ENCODE measurements around the gene ACOX1. TPM values are rescaled to one million over a fixed set of nuclear protein-coding genes. Genes with fewer than 3 reads are reported as not detected.

Gene ACOX1
- total and polyA plus RNA-seq, 2 of the 13 experiments (the other 11 are each of a cell fraction or from before 2014, with no cell fraction given): 86.4 to 120 TPM

DNA sequence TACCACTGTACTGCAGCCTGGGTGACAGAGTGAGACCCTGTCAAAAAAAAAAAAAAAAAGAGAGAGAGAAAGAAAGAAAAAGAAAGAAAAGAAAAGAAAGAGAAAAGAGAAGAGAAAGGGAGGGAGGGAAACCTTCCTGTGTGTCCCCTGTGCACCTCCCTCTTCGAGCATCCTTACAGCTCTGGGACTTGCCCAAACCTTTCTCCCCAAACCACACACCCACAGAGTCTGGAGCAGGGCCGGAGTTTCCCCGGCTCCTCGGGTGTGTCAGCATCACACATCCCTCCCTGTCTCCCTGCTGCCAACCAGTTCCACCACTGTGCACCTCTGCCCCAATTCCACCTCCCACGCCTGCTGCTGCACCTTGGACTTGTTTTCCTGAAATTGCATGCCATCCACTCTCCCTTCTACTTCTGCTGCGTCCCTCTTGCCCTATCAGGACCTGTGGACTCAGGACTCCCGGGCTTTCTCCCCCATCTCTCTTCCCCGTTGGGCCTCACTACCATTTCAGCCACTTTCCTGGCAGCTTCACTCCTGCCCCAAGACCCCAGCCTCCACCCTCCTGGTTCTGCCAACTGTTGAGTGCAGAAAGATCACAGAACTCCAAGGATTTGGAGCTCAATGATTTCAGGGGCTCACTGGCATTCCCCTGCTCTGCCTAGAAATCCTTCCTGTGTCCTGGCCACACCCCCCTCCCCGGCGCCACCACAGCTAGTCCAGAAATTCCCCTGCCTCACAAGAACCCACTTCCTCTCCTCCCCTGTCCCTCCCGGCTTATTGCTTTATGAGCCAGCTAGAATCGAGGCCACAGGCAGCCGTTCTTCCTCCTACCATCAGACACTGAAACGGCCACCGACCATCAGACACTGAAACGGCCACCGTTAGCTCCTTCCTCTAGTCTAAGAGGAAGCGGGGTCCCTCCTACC is 18.0 kb upstream of the ACOX1 start (continued):
- TF ChIP-seq, protein P1, sequence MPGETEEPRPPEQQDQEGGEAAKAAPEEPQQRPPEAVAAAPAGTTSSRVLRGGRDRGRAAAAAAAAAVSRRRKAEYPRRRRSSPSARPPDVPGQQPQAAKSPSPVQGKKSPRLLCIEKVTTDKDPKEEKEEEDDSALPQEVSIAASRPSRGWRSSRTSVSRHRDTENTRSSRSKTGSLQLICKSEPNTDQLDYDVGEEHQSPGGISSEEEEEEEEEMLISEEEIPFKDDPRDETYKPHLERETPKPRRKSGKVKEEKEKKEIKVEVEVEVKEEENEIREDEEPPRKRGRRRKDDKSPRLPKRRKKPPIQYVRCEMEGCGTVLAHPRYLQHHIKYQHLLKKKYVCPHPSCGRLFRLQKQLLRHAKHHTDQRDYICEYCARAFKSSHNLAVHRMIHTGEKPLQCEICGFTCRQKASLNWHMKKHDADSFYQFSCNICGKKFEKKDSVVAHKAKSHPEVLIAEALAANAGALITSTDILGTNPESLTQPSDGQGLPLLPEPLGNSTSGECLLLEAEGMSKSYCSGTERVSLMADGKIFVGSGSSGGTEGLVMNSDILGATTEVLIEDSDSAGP (CRISPR knock-in tag; IDR thresholded peaks at IDR 0.05; ENCODE audit: borderline replicate concordance): peak; percentile 91
- TF ChIP-seq, protein P2, sequence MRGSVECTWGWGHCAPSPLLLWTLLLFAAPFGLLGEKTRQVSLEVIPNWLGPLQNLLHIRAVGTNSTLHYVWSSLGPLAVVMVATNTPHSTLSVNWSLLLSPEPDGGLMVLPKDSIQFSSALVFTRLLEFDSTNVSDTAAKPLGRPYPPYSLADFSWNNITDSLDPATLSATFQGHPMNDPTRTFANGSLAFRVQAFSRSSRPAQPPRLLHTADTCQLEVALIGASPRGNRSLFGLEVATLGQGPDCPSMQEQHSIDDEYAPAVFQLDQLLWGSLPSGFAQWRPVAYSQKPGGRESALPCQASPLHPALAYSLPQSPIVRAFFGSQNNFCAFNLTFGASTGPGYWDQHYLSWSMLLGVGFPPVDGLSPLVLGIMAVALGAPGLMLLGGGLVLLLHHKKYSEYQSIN (CRISPR knock-in tag; IDR thresholded peaks at IDR 0.05; ENCODE audit: borderline replicate concordance): no peak
- no peak for TF ChIP-seq MAF1 (CRISPR knock-in tag; IDR thresholded peaks at IDR 0.05; ENCODE audit: borderline replicate concordance)
- TF ChIP-seq ELF3 (CRISPR knock-in tag; IDR thresholded peaks at IDR 0.05): peak; percentile 85
- peak; percentile 30; the same call in 1 of the 2 replicates for TF ChIP-seq ZBTB7B (CRISPR knock-in tag; IDR thresholded peaks at IDR 0.05)
- 0 out of 2 replicates have a peak, but pooled peaks have one; percentile 67 for TF ChIP-seq TSC22D2 (CRISPR knock-in tag; IDR thresholded peaks at IDR 0.05; ENCODE audit: borderline replicate concordance)
- TF ChIP-seq ARHGAP35 (CRISPR knock-in tag; IDR thresholded peaks at IDR 0.05; ENCODE audit: borderline replicate concordance): no peak; the same call in 1 of the 2 replicates
- TF ChIP-seq IRF2 (CRISPR knock-in tag; IDR thresholded peaks at IDR 0.05): peak; percentile 97
- peak; percentile 69; the same call in 1 of the 2 replicates for TF ChIP-seq HMG20A (CRISPR knock-in tag; IDR thresholded peaks at IDR 0.05; ENCODE audit: borderline replicate concordance)
- TF ChIP-seq NFYB (CRISPR knock-in tag; IDR thresholded peaks at IDR 0.05): peak; percentile 50; the same call in 1 of the 2 replicates
- TF ChIP-seq HDAC1 (CRISPR knock-in tag; IDR thresholded peaks at IDR 0.05): peak; percentile 87; the same call in 1 of the 2 replicates
- TF ChIP-seq AGO1 (IDR thresholded peaks at IDR 0.05; ENCODE audit: low read depth, low read length, poor library complexity, severe bottlenecking): no peak
- peak; percentile 82 for TF ChIP-seq ZFX (CRISPR knock-in tag; IDR thresholded peaks at IDR 0.05; ENCODE audit: low read depth)
- TF ChIP-seq ZNF251 (CRISPR knock-in tag; IDR thresholded peaks at IDR 0.05): peak; percentile 75; the same call in 1 of the 2 replicates
- peak; percentile 24; the same call in 1 of the 2 replicates for TF ChIP-seq ZNF878 (CRISPR knock-in tag; IDR thresholded peaks at IDR 0.05)
- peak; percentile 52; the same call in 1 of the 2 replicates for TF ChIP-seq GABPB1 (CRISPR knock-in tag; IDR thresholded peaks at IDR 0.05)
- TF ChIP-seq YY1 (IDR thresholded peaks at IDR 0.05; ENCODE audit: insufficient read depth, insufficient replicate concordance, low read depth, low read length): peak; percentile 43
- TF ChIP-seq, protein P3, sequence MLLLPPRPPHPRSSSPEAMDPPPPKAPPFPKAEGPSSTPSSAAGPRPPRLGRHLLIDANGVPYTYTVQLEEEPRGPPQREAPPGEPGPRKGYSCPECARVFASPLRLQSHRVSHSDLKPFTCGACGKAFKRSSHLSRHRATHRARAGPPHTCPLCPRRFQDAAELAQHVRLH (CRISPR knock-in tag; IDR thresholded peaks at IDR 0.05; ENCODE audit: borderline replicate concordance, low read depth): peak; percentile 55; the same call in 1 of the 2 replicates
- no peak for TF ChIP-seq PRMT3 (CRISPR knock-in tag; IDR thresholded peaks at IDR 0.05; ENCODE audit: borderline replicate concordance, low read depth)
- TF ChIP-seq STAT5B (CRISPR knock-in tag; IDR thresholded peaks at IDR 0.05): no peak
- peak; percentile 53 for TF ChIP-seq ZNF501 (CRISPR knock-in tag; IDR thresholded peaks at IDR 0.05)
- TF ChIP-seq ZNF598 (CRISPR knock-in tag; IDR thresholded peaks at IDR 0.05; ENCODE audit: borderline replicate concordance): peak; percentile 75; the same call in 1 of the 2 replicates
